Liver (tissue), 9 donors: Measurements from ENCODE around the gene TFAP2D. TPM values are rescaled to one million over a fixed set of nuclear protein-coding genes. Genes with fewer than 3 reads are reported as not detected.

ENCODE experiments used
- DNase-seq: peaks from one replicate; pipeline ENCODE4 v3.0.0-alpha.2; 2017; ENCODE audit warnings: low spot score
- H3K27ac ChIP-seq, 2 donors: one replicate each; pipeline ENCODE4 v1.7.0; 2013; ENCODE audit warnings: inconsistent platforms in 2 of 2, low read length in 2 of 2, control low read depth in 1 of 2, low read depth in 1 of 2, mild to moderate bottlenecking in 1 of 2
- H3K27me3 ChIP-seq, 4 donors: one replicate each; pipeline versions ENCODE4 v1.6.1 to v1.7.0; 2013; ENCODE audit warnings: low read length in 3 of 4, inconsistent platforms in 1 of 4, mild to moderate bottlenecking in 1 of 4, moderate library complexity in 1 of 4; ENCODE audit not compliant: control insufficient read depth in 4 of 4, insufficient read depth in 4 of 4
- H3K36me3 ChIP-seq, 4 donors: one replicate each; pipeline versions ENCODE4 v1.6.1 to v1.7.0; 2013; ENCODE audit warnings: low read length in 3 of 4, mild to moderate bottlenecking in 3 of 4, low read depth in 1 of 4, moderate library complexity in 1 of 4; ENCODE audit not compliant: control insufficient read depth in 4 of 4, insufficient read depth in 3 of 4
- H3K4me1 ChIP-seq, 4 donors: one replicate each; pipeline versions ENCODE4 v1.6.1 to v1.7.0; 2013; ENCODE audit warnings: low read length in 3 of 4, mild to moderate bottlenecking in 3 of 4, moderate library complexity in 1 of 4; ENCODE audit not compliant: control insufficient read depth in 4 of 4, insufficient read depth in 4 of 4
- H3K4me3 ChIP-seq, 3 donors: one replicate each; pipeline versions ENCODE4 v1.6.1 to v1.7.0; 2013; ENCODE audit warnings: low read length in 3 of 3, control low read depth in 1 of 3, low read depth in 1 of 3, mild to moderate bottlenecking in 1 of 3
- H3K9ac ChIP-seq, 2 donors: one replicate each; pipeline ENCODE4 v1.7.0; 2013; ENCODE audit warnings: low read length in 2 of 2, mild to moderate bottlenecking in 2 of 2, moderate library complexity in 2 of 2, control low read depth in 1 of 2, low read depth in 1 of 2
- H3K9me3 ChIP-seq, 4 donors: one replicate each; pipeline versions ENCODE4 v1.6.1 to v1.7.0; 2013; ENCODE audit warnings: low read length in 3 of 4; ENCODE audit not compliant: control insufficient read depth in 4 of 4
- EGR1 ChIP-seq, 2 donors: IDR thresholded peaks; 2 replicates each; pipeline ENCODE4 v1.6.1; 2016 to 2018; ENCODE audit warnings: antibody characterized with exemption in 2 of 2, low read depth in 2 of 2
- FOXA1 ChIP-seq: IDR thresholded peaks from 2 replicates; pipeline ENCODE4 v1.6.1; 2016; ENCODE audit warnings: antibody characterized with exemption
- FOXA2 ChIP-seq: IDR thresholded peaks from 2 replicates; pipeline ENCODE4 v1.6.1; 2016; ENCODE audit warnings: antibody characterized with exemption
- GABPA ChIP-seq, 2 donors: IDR thresholded peaks in 1 of 2; conservative IDR thresholded peaks in 1 of 2; 2 replicates each; pipeline ENCODE4 v1.6.1; 2016; ENCODE audit warnings: antibody characterized with exemption in 2 of 2, mild to moderate bottlenecking in 1 of 2, moderate library complexity in 1 of 2
- JUND ChIP-seq, 2 donors: IDR thresholded peaks; 2 replicates each; pipeline ENCODE4 v1.6.1; 2016; ENCODE audit warnings: antibody characterized with exemption in 2 of 2
- NR2F2 ChIP-seq: IDR thresholded peaks from 2 replicates; pipeline ENCODE4 v1.6.1; 2016; ENCODE audit warnings: antibody characterized with exemption
- RAD21 ChIP-seq, 2 donors: IDR thresholded peaks; 2 replicates each; pipeline ENCODE4 v1.6.1; 2016; ENCODE audit warnings: antibody characterized with exemption in 2 of 2, mild to moderate bottlenecking in 2 of 2
- SP1 ChIP-seq: IDR thresholded peaks from 2 replicates; pipeline ENCODE4 v1.6.1; 2018; ENCODE audit warnings: antibody characterized with exemption, mild to moderate bottlenecking
- TAF1 ChIP-seq: conservative IDR thresholded peaks from 2 replicates; pipeline ENCODE4 v1.6.1; 2016; ENCODE audit warnings: antibody characterized with exemption, mild to moderate bottlenecking
- YY1 ChIP-seq: IDR thresholded peaks from 2 replicates; pipeline ENCODE4 v1.6.1; 2016; ENCODE audit warnings: antibody characterized with exemption, mild to moderate bottlenecking
- WGBS: extraction: QIAGEN DNeasy Blood & Tissue Kit; methylation state at CpG from one replicate; pipeline ENCODE4 v1.1.7; 2013; 5-methylcytosine and 5-hydroxymethylcytosine counted together
- polyA plus RNA-seq, 2 donors: library from polyadenylated mRNA; stranded (reverse) in 1 of 2; unstranded in 1 of 2; fragments of 200-250 nt in 1 of 2; fragments of >200 nt in 1 of 2; fragmentation: Nextera tagmentation in 1 of 2; extraction: Ambion mirVana in 1 of 2; gene quantifications; one replicate each; pipeline versions ENCODE4 v1.2.1 to v1.2.3, GENCODE V29; 2013 to 2015
- total RNA-seq, 2 donors: library from RNA; depleted of rRNA; stranded (reverse); fragments of >200 nt; gene quantifications; one replicate each; pipeline ENCODE4 v1.2.3, GENCODE V29; 2014
- TF ChIP-seq, protein P1 (sequence below): fragments of 150-350 bp; IDR thresholded peaks from 2 replicates; pipeline ENCODE4 v1.5.1; 2017; ENCODE audit warnings: improper control_type of control experiment, low read depth, low read length; ENCODE audit not compliant: missing input control
- TF ChIP-seq, protein P2 (sequence below): IDR thresholded peaks from 2 replicates; pipeline ENCODE4 v1.6.1; 2016; ENCODE audit warnings: antibody characterized with exemption
- TF ChIP-seq, protein P3 (sequence below): IDR thresholded peaks from 2 replicates; pipeline ENCODE4 v1.6.1; 2016; ENCODE audit warnings: antibody characterized with exemption, mild to moderate bottlenecking
- TF ChIP-seq, protein P4 (sequence below): IDR thresholded peaks from 2 replicates; pipeline ENCODE4 v1.6.1; 2016; ENCODE audit warnings: antibody characterized with exemption
- TF ChIP-seq, protein P5 (sequence below): IDR thresholded peaks from 2 replicates; pipeline ENCODE4 v1.6.1; 2016; ENCODE audit warnings: antibody characterized with exemption
- donor health status: healthy.
- donor health status: healthy.
- donor health status: healthy.
- donor health status: healthy.
- donor health status: healthy.

TFAP2D gene
- total and polyA plus RNA-seq, 4 donors: not detected

DNA sequence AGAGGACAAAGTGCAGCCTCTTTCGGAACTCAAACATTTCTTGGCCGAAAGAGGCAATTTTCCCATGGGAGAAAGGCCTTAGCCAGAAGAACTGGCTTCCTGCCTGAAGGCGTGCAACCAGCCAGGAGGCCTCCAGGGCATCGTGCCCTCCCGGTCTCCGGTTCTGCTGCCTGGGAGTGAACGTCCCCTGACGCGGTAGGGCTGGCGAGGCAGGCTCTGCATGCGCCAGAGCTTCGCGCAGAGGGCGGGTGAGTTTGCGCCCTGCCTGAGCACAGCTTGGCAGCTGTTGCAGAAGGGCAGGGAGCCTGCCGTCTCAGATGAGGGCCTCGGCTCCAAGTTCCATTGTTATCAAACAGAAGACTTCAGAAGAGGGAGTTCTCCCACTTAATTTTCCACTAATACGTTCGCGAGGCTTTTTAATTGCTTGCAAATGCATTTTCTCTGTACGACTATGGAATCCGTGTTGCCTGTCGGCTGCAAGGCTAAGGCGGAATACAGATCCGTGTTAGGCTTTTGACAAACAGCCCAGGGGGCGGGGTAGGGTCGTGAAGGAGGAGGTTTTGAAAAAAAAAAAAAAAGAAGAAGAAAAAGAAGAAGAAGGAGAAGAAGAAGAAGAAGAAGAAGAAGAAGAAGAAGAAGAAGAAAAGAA, 5.5 kb upstream of the TFAP2D start (continued):
- TF ChIP-seq, protein P1, sequence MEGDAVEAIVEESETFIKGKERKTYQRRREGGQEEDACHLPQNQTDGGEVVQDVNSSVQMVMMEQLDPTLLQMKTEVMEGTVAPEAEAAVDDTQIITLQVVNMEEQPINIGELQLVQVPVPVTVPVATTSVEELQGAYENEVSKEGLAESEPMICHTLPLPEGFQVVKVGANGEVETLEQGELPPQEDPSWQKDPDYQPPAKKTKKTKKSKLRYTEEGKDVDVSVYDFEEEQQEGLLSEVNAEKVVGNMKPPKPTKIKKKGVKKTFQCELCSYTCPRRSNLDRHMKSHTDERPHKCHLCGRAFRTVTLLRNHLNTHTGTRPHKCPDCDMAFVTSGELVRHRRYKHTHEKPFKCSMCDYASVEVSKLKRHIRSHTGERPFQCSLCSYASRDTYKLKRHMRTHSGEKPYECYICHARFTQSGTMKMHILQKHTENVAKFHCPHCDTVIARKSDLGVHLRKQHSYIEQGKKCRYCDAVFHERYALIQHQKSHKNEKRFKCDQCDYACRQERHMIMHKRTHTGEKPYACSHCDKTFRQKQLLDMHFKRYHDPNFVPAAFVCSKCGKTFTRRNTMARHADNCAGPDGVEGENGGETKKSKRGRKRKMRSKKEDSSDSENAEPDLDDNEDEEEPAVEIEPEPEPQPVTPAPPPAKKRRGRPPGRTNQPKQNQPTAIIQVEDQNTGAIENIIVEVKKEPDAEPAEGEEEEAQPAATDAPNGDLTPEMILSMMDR: no peak
- no peak for TF ChIP-seq EGR1 (IDR thresholded peaks at IDR 0.05; ENCODE audit: low read depth in 2 of 2)

DNA sequence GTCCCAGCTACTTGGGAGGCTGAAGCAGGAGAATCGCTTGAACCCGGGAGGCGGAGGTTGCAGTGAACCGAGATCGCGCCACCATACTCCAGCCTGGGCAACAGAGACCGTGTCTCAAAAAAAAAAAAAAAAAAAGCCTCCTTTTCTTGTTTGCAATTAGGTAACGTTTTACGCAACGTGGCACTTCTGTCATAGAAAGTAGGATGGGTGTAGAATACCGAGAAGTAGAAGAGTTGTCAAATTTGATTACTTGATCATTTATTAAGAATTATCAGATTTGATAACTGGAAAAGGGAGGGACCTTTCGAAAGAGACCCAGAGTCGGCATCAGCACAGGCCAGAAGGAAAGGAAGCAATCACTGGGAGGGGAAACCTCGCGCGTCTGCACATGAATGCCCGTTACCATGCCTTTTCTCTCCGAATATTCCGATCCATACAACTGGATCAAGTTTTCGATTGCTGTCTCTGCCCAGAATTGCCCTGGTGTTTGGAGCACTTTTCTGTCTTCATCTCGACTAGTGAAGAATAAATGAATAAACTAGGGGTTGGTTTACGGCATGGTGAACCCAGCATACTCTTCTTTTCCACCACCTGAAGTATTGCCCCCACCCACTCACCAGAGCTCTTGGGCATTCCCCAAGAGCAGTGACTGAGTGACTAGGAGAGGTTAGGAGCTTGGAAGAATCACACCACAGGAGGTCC, 4.5 kb upstream of the TFAP2D start:
- Histone ChIP-seq H3K4me1 (peaks cover 0 to 3% (median under 1%) of the 10 kb centered on the region in 4 donors), H3K27ac (no peak overlapping the region), H3K4me3 (no peak overlapping the region), H3K27me3 (peaks cover 0 to 14% (median 6%) of the 10 kb centered on the region in 4 donors), H3K36me3 (no peaks in the 10 kb centered on the region), H3K9me3 (no peaks in the 10 kb centered on the region), H3K9ac (no peak overlapping the region)
- DNase-seq: no peak
- TF ChIP-seq, protein P2, sequence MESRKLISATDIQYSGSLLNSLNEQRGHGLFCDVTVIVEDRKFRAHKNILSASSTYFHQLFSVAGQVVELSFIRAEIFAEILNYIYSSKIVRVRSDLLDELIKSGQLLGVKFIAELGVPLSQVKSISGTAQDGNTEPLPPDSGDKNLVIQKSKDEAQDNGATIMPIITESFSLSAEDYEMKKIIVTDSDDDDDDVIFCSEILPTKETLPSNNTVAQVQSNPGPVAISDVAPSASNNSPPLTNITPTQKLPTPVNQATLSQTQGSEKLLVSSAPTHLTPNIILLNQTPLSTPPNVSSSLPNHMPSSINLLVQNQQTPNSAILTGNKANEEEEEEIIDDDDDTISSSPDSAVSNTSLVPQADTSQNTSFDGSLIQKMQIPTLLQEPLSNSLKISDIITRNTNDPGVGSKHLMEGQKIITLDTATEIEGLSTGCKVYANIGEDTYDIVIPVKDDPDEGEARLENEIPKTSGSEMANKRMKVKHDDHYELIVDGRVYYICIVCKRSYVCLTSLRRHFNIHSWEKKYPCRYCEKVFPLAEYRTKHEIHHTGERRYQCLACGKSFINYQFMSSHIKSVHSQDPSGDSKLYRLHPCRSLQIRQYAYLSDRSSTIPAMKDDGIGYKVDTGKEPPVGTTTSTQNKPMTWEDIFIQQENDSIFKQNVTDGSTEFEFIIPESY: no peak
- TF ChIP-seq TAF1: no peak
- TF ChIP-seq, protein P1: no peak
- TF ChIP-seq FOXA1: no peak
- no peak for TF ChIP-seq GABPA (IDR thresholded peaks at IDR 0.05 in 1 of 2, conservative IDR thresholded peaks at IDR 0.05 in 1 of 2)
- 16% methylated on average over 22 of the region's 22 CpGs for WGBS

DNA sequence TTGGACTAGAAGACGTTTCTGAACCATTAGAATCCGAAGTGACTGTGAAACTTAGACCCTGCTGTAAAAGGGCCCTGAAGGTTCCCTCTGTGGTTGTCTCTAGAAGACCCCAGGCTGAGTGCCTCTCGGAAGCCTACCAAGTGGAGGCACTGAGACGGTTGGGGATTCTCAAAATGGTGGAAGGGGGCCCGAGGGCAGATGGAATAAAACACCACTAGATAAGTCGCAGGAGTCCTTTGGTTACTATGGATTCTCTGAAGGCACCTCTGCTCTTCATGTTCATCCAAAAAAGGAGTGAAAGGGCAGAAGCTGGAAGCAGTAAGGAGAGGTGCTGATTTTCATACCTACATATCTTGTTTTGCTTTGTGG, 4.0 kb upstream of the TFAP2D start:
- no peak overlapping the region for H3K4me3 ChIP-seq
- 10% methylated on average over 6 of the region's 6 CpGs for WGBS
- H3K27ac ChIP-seq: no peak overlapping the region
- no peak for DNase-seq
- H3K4me1 ChIP-seq: peaks cover 0 to 3% (median under 1%) of the 10 kb centered on the region in 4 donors
- no peaks in the 10 kb centered on the region for H3K36me3 ChIP-seq
- peaks cover 0 to 14% (median 6%) of the 10 kb centered on the region in 4 donors for H3K27me3 ChIP-seq
- H3K9me3 ChIP-seq: no peaks in the 10 kb centered on the region
- H3K9ac ChIP-seq: no peak overlapping the region
- no peak for TF ChIP-seq NR2F2
- TF ChIP-seq EGR1 (IDR thresholded peaks at IDR 0.05; ENCODE audit: low read depth in 2 of 2): no peak
- TF ChIP-seq, protein P3, sequence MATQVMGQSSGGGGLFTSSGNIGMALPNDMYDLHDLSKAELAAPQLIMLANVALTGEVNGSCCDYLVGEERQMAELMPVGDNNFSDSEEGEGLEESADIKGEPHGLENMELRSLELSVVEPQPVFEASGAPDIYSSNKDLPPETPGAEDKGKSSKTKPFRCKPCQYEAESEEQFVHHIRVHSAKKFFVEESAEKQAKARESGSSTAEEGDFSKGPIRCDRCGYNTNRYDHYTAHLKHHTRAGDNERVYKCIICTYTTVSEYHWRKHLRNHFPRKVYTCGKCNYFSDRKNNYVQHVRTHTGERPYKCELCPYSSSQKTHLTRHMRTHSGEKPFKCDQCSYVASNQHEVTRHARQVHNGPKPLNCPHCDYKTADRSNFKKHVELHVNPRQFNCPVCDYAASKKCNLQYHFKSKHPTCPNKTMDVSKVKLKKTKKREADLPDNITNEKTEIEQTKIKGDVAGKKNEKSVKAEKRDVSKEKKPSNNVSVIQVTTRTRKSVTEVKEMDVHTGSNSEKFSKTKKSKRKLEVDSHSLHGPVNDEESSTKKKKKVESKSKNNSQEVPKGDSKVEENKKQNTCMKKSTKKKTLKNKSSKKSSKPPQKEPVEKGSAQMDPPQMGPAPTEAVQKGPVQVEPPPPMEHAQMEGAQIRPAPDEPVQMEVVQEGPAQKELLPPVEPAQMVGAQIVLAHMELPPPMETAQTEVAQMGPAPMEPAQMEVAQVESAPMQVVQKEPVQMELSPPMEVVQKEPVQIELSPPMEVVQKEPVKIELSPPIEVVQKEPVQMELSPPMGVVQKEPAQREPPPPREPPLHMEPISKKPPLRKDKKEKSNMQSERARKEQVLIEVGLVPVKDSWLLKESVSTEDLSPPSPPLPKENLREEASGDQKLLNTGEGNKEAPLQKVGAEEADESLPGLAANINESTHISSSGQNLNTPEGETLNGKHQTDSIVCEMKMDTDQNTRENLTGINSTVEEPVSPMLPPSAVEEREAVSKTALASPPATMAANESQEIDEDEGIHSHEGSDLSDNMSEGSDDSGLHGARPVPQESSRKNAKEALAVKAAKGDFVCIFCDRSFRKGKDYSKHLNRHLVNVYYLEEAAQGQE: no peak
- no peak for TF ChIP-seq SP1
- no peak for TF ChIP-seq FOXA1
- no peak for TF ChIP-seq TAF1
- no peak for TF ChIP-seq RAD21 (IDR thresholded peaks at IDR 0.05)
- no peak for TF ChIP-seq YY1
- TF ChIP-seq FOXA2: no peak
- TF ChIP-seq, protein P4, sequence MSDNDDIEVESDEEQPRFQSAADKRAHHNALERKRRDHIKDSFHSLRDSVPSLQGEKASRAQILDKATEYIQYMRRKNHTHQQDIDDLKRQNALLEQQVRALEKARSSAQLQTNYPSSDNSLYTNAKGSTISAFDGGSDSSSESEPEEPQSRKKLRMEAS: no peak
- TF ChIP-seq, protein P2: no peak
- TF ChIP-seq JUND (IDR thresholded peaks at IDR 0.05): no peak
- no peak for TF ChIP-seq GABPA (IDR thresholded peaks at IDR 0.05 in 1 of 2, conservative IDR thresholded peaks at IDR 0.05 in 1 of 2)
- TF ChIP-seq, protein P5, sequence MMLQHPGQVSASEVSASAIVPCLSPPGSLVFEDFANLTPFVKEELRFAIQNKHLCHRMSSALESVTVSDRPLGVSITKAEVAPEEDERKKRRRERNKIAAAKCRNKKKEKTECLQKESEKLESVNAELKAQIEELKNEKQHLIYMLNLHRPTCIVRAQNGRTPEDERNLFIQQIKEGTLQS: no peak
